ENCODE data around the gene ABLIM3. TPM values are rescaled to one million over a fixed set of nuclear protein-coding genes. Genes with fewer than 3 reads are reported as not detected.

ABLIM3 gene
- polyA plus RNA-seq, 1 donor from 2014 or later: 17.7 TPM

GRCh38 chr5:149211566-149211965 lies 70.3 kb downstream of the ABLIM3 start:
- H3K27ac ChIP-seq (ENCODE audit: low read length): no peak overlapping the region
- no peak overlapping the region for H3K4me2 ChIP-seq (ENCODE audit: low read length)
- H3K36me3 ChIP-seq (ENCODE audit: insufficient read depth, low read length): no peaks in the 10 kb centered on the region
- H3F3A ChIP-seq (ENCODE audit: insufficient read depth, low read length, poor library complexity, severe bottlenecking): no peaks in the 10 kb centered on the region
- TF ChIP-seq POLR2AphosphoS5 (IDR thresholded peaks at IDR 0.05): no peak
- no peak for TF ChIP-seq EZH2 (IDR thresholded peaks at IDR 0.05; ENCODE audit: borderline replicate concordance, insufficient read depth, low read length, poor library complexity, severe bottlenecking)
- no peak for TF ChIP-seq TAF1 (IDR thresholded peaks at IDR 0.05; ENCODE audit: low read depth)
- TF ChIP-seq CTCF (IDR thresholded peaks at IDR 0.05; ENCODE audit: poor library complexity, severe bottlenecking): no peak
- TF ChIP-seq MXI1 (conservative IDR thresholded peaks at IDR 0.05; ENCODE audit: poor library complexity, severe bottlenecking): no peak
- no peak for TF ChIP-seq REST (IDR thresholded peaks at IDR 0.05; ENCODE audit: borderline replicate concordance)
- no peak for TF ChIP-seq SMC3 (conservative IDR thresholded peaks at IDR 0.05; ENCODE audit: poor library complexity)
- no peak for TF ChIP-seq RAD21 (conservative IDR thresholded peaks at IDR 0.05)
- no peak for TF ChIP-seq EP300 (conservative IDR thresholded peaks at IDR 0.05; ENCODE audit: poor library complexity, severe bottlenecking)
- H3K9me3 ChIP-seq (ENCODE audit: low read length): no peaks in the 10 kb centered on the region
- no peaks in the 10 kb centered on the region for H3K79me2 ChIP-seq (replicated peaks; ENCODE audit: insufficient read depth, low read length)
- H3K27me3 ChIP-seq (ENCODE audit: insufficient read depth, low read depth, low read length): no peaks in the 10 kb centered on the region
- H3K9ac ChIP-seq (ENCODE audit: low read length): no peak overlapping the region
- H3K4me3 ChIP-seq (ENCODE audit: low read length): no peak overlapping the region
- H4K20me1 ChIP-seq (ENCODE audit: insufficient read depth): no peaks in the 10 kb centered on the region
- H3K9me2 ChIP-seq (ENCODE audit: insufficient read depth, low read length): no peaks in the 10 kb centered on the region
- no peak overlapping the region for H2AFZ ChIP-seq (ENCODE audit: low read depth, low read length)

GRCh38 chr5:149212198-149212951 lies 71.1 kb downstream of the ABLIM3 start:
- Histone ChIP-seq H3K9ac (ENCODE audit: low read length) (no peak overlapping the region), H3K79me2 (replicated peaks; ENCODE audit: insufficient read depth, low read length) (no peaks in the 10 kb centered on the region)

More at GRCh38 chr5:149212198-149212951, 71.1 kb downstream of the ABLIM3 start:
- no peak overlapping the region for H3K4me2 ChIP-seq (ENCODE audit: low read length)
- no peaks in the 10 kb centered on the region for H3K27me3 ChIP-seq (ENCODE audit: insufficient read depth, low read depth, low read length)
- no peaks in the 10 kb centered on the region for H3K36me3 ChIP-seq (ENCODE audit: insufficient read depth, low read length)
- no peak overlapping the region for H3K27ac ChIP-seq (ENCODE audit: low read length)
- no peaks in the 10 kb centered on the region for H4K20me1 ChIP-seq (ENCODE audit: insufficient read depth)
- H2AFZ ChIP-seq (ENCODE audit: low read depth, low read length): no peak overlapping the region
- no peaks in the 10 kb centered on the region for H3K9me2 ChIP-seq (ENCODE audit: insufficient read depth, low read length)
- no peaks in the 10 kb centered on the region for H3F3A ChIP-seq (ENCODE audit: insufficient read depth, low read length, poor library complexity, severe bottlenecking)
- no peaks in the 10 kb centered on the region for H3K9me3 ChIP-seq (ENCODE audit: low read length)
- no peak for TF ChIP-seq REST (IDR thresholded peaks at IDR 0.05; ENCODE audit: borderline replicate concordance)
- no peak for TF ChIP-seq TAF1 (IDR thresholded peaks at IDR 0.05; ENCODE audit: low read depth)
- TF ChIP-seq EP300 (conservative IDR thresholded peaks at IDR 0.05; ENCODE audit: poor library complexity, severe bottlenecking): no peak
- TF ChIP-seq RAD21 (conservative IDR thresholded peaks at IDR 0.05): no peak
- TF ChIP-seq POLR2AphosphoS5 (IDR thresholded peaks at IDR 0.05): no peak
- no peak for TF ChIP-seq SMC3 (conservative IDR thresholded peaks at IDR 0.05; ENCODE audit: poor library complexity)
- TF ChIP-seq MXI1 (conservative IDR thresholded peaks at IDR 0.05; ENCODE audit: poor library complexity, severe bottlenecking): no peak
- no peak for TF ChIP-seq CTCF (IDR thresholded peaks at IDR 0.05; ENCODE audit: poor library complexity, severe bottlenecking)
- no peak overlapping the region for H3K4me3 ChIP-seq (ENCODE audit: low read length)
